Measurements from ENCODE around the gene POU6F2.

POU6F2 gene

DNA sequence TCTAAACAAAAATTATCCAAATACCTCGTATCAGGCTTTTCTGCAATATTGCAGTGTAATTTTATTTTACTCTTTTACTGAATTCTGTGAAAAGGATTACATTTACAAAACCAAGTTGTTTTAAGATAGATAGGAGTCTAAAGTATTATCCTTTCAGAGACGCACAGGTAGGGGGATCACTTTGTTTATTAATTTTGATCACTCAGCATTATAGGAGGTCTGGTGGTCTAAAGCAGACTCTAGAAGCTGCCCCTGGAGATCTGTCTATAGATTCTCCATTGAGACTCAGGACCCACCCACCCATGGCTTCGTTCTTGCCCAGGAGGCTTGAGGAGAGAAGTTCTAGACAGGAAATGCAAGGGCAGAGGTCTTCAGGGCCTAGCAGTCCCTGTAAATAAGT lies 365.1 kb downstream of the POU6F2 start:
- H4K8ac ChIP-seq (ENCODE audit: low read depth, low read length), result no peak overlapping the region
- H2AFZ ChIP-seq (ENCODE audit: low read length), result no peak overlapping the region
- H2AK5ac ChIP-seq (ENCODE audit: low read depth, low read length), result no peak overlapping the region
- H2BK120ac ChIP-seq (ENCODE audit: low read depth, low read length), result no peak overlapping the region
- H3K4me3 ChIP-seq (ENCODE audit: low read length in 2 of 2), result no peak overlapping the region
- no peak overlapping the region for H3K23ac ChIP-seq (ENCODE audit: low read depth, low read length, poor library complexity)
- WGBS, 2 donors (ENCODE audit: extremely low coverage in 2 of 2, insufficient read length in 2 of 2, insufficient replicate concordance in 1 of 2), result no CpG with 5 or more reads among the region's 3 CpGs
- no peaks in the 10 kb centered on the region for H3K79me1 ChIP-seq (ENCODE audit: low read depth, low read length)
- no peaks in the 10 kb centered on the region for H3K4me1 ChIP-seq (ENCODE audit: control insufficient read depth in 2 of 2, insufficient read depth in 1 of 2, low read depth in 1 of 2, low read length in 2 of 2)
- no peaks in the 10 kb centered on the region for H3K27me3 ChIP-seq (ENCODE audit: control insufficient read depth in 3 of 3, insufficient read depth in 3 of 3, low read depth in 1 of 3, low read length in 3 of 3)
- H3K4me2 ChIP-seq (ENCODE audit: insufficient read depth, low read length, poor library complexity, severe bottlenecking), result no peak overlapping the region
- H4K91ac ChIP-seq (ENCODE audit: low read depth, low read length, poor library complexity), result no peak overlapping the region
- H3K27ac ChIP-seq (replicated peaks; ENCODE audit: low read length), result no peak overlapping the region
- no peak overlapping the region for H2BK12ac ChIP-seq (ENCODE audit: low read length)
- no peak overlapping the region for H2BK15ac ChIP-seq (ENCODE audit: low read length)
- H3K4ac ChIP-seq (ENCODE audit: low read length), result no peak overlapping the region
- no peak overlapping the region for H3K9ac ChIP-seq (ENCODE audit: low read depth, low read length, poor library complexity)
- H3K14ac ChIP-seq (ENCODE audit: low read length), result no peak overlapping the region
- no peak for DNase-seq (ENCODE audit: low spot score)
- no peaks in the 10 kb centered on the region for H3K9me3 ChIP-seq (replicated peaks in 1 of 2; ENCODE audit: control insufficient read depth in 2 of 2, insufficient read depth in 1 of 2, low read depth in 1 of 2, low read length in 2 of 2)
- H3K36me3 ChIP-seq (replicated peaks in 1 of 2; ENCODE audit: control insufficient read depth in 2 of 2, insufficient read depth in 2 of 2, low read length in 2 of 2), result no peaks in the 10 kb centered on the region
- no peak overlapping the region for H2BK5ac ChIP-seq (ENCODE audit: low read length)
- H3K18ac ChIP-seq (ENCODE audit: low read length), result no peak overlapping the region

DNA sequence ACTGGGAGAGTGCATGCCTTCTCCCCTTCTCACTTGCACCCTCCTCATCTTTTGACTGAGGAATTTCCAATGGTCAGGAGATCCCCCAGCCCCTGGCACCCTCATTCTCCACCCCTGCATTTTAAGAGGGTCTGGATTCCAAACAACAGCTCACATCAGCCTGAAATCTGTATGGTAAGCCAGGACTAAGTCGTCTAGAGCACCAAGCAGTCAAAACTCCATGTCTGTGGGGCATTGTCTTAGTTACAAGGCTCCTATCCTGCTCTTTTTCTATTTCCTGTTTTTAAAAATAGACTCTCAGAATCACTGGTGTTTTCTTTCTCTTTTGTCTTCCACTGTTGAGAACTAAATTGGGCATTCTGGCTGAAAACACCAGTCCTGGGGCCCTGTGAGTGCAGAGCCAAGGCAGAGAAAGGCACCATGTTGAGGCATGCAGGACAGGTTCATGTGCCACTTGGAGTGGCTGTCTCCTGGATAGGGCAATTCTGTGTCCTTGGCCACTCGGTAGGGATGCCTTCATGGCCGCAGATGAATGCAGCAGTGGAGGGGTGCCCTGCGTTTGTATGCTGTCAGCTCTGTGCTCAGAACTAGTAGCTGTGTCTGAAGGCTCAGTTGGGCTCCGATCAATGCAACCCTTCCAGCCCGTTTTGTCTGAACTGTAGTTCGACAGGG lies 371.9 kb downstream of the POU6F2 start:
- Histone ChIP-seq H2AFZ (ENCODE audit: low read length) (peak overlapping the region; percentile 62), H3K4me2 (ENCODE audit: insufficient read depth, low read length, poor library complexity, severe bottlenecking) (no peak overlapping the region), H3K23ac (ENCODE audit: low read depth, low read length, poor library complexity) (no peak overlapping the region), H3K18ac (ENCODE audit: low read length) (peak overlapping the region; percentile 73), H2BK12ac (ENCODE audit: low read length) (no peak overlapping the region), H2AK5ac (ENCODE audit: low read depth, low read length) (no peak overlapping the region), H3K27me3 (ENCODE audit: control insufficient read depth in 3 of 3, insufficient read depth in 3 of 3, low read depth in 1 of 3, low read length in 3 of 3) (no peaks in the 10 kb centered on the region), H3K9ac (ENCODE audit: low read depth, low read length, poor library complexity) (no peak overlapping the region), H3K36me3 (replicated peaks in 1 of 2; ENCODE audit: control insufficient read depth in 2 of 2, insufficient read depth in 2 of 2, low read length in 2 of 2) (no peaks in the 10 kb centered on the region), H3K9me3 (replicated peaks in 1 of 2; ENCODE audit: control insufficient read depth in 2 of 2, insufficient read depth in 1 of 2, low read depth in 1 of 2, low read length in 2 of 2) (no peaks in the 10 kb centered on the region), H4K8ac (ENCODE audit: low read depth, low read length) (no peak overlapping the region), H4K91ac (ENCODE audit: low read depth, low read length, poor library complexity) (no peak overlapping the region), H2BK120ac (ENCODE audit: low read depth, low read length) (no peak overlapping the region), H3K79me1 (ENCODE audit: low read depth, low read length) (no peaks in the 10 kb centered on the region), H3K4ac (ENCODE audit: low read length) (no peak overlapping the region), H3K4me1 (ENCODE audit: control insufficient read depth in 2 of 2, insufficient read depth in 1 of 2, low read depth in 1 of 2, low read length in 2 of 2) (peaks cover 10 to 14% of the 10 kb centered on the region in 2 donors), H3K4me3 (ENCODE audit: low read length in 2 of 2) (no peak overlapping the region), H3K27ac (replicated peaks; ENCODE audit: low read length) (no peak overlapping the region), H2BK15ac (ENCODE audit: low read length) (no peak overlapping the region), H3K14ac (ENCODE audit: low read length) (no peak overlapping the region), H2BK5ac (ENCODE audit: low read length) (no peak overlapping the region)
- WGBS, 2 donors (ENCODE audit: extremely low coverage in 2 of 2, insufficient read length in 2 of 2, insufficient replicate concordance in 1 of 2), result no CpG with 5 or more reads among the region's 7 CpGs
- no peak for DNase-seq (ENCODE audit: low spot score)

DNA sequence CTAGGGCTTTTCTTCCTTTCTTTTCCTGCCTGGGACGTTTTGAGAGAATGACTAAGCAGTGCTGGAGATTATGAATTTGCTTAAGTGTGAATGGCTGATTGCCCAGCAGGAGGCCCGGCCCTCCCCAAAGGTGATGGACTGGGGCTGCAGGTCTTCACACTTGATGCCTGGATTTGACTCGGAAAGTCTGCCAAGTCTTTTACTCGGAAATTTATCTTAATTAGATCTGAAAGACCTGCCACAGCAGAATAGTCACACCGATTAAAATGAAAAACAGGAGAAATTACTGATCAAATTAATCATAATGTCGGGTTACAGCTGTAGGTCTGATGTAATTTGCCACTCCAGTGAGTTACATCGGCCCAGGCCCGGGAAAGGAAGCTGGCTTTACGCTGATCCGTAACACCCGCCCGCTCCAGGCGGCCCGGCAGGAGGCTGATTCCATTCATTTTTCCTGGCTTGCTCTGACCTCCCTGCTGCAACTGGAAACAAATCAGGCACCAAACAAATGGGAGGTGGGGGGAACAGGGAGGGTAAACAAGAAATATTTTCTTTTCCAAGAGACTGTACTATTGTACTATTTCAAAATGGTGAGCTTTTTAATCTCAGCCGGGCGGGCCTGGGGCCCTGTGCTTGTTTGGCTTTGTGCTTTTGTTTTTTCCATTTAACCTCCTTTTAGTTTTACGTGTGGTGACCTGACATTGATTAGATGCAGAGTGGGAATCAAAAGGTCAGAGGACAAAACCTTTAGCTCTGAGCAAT lies 376.1 kb downstream of the POU6F2 start:
- H3K4ac ChIP-seq (ENCODE audit: low read length), result no peak overlapping the region
- H3K36me3 ChIP-seq (replicated peaks in 1 of 2; ENCODE audit: control insufficient read depth in 2 of 2, insufficient read depth in 2 of 2, low read length in 2 of 2), result no peaks in the 10 kb centered on the region
- H3K79me1 ChIP-seq (ENCODE audit: low read depth, low read length), result no peaks in the 10 kb centered on the region
- peak overlapping the region; percentile 86 for H2AFZ ChIP-seq (ENCODE audit: low read length)
- no peaks in the 10 kb centered on the region for H3K9me3 ChIP-seq (replicated peaks in 1 of 2; ENCODE audit: control insufficient read depth in 2 of 2, insufficient read depth in 1 of 2, low read depth in 1 of 2, low read length in 2 of 2)
- no peak overlapping the region for H2AK5ac ChIP-seq (ENCODE audit: low read depth, low read length)
- H3K18ac ChIP-seq (ENCODE audit: low read length), result no peak overlapping the region
- H3K4me1 ChIP-seq (ENCODE audit: control insufficient read depth in 2 of 2, insufficient read depth in 1 of 2, low read depth in 1 of 2, low read length in 2 of 2), result peaks cover 11 to 14% of the 10 kb centered on the region in 2 donors
- H3K27ac ChIP-seq (replicated peaks; ENCODE audit: low read length), result no peak overlapping the region
- H4K8ac ChIP-seq (ENCODE audit: low read depth, low read length), result no peak overlapping the region
- peak; percentile 48 for DNase-seq (ENCODE audit: low spot score)
- H2BK5ac ChIP-seq (ENCODE audit: low read length), result no peak overlapping the region
- no peak overlapping the region for H3K23ac ChIP-seq (ENCODE audit: low read depth, low read length, poor library complexity)
- no peaks in the 10 kb centered on the region for H3K27me3 ChIP-seq (ENCODE audit: control insufficient read depth in 3 of 3, insufficient read depth in 3 of 3, low read depth in 1 of 3, low read length in 3 of 3)
- WGBS, 2 donors (ENCODE audit: extremely low coverage in 2 of 2, insufficient read length in 2 of 2, insufficient replicate concordance in 1 of 2), result no CpG with 5 or more reads among the region's 17 CpGs
- no peak overlapping the region for H2BK12ac ChIP-seq (ENCODE audit: low read length)
- no peak overlapping the region for H2BK120ac ChIP-seq (ENCODE audit: low read depth, low read length)
- peak overlapping the region in 1 of 2 donors; percentile 38 for H3K4me3 ChIP-seq (ENCODE audit: low read length in 2 of 2)
- no peak overlapping the region for H2BK15ac ChIP-seq (ENCODE audit: low read length)
- H3K14ac ChIP-seq (ENCODE audit: low read length), result no peak overlapping the region
- H3K9ac ChIP-seq (ENCODE audit: low read depth, low read length, poor library complexity), result no peak overlapping the region
- H3K4me2 ChIP-seq (ENCODE audit: insufficient read depth, low read length, poor library complexity, severe bottlenecking), result peak overlapping the region; percentile 29
- no peak overlapping the region for H4K91ac ChIP-seq (ENCODE audit: low read depth, low read length, poor library complexity)

DNA sequence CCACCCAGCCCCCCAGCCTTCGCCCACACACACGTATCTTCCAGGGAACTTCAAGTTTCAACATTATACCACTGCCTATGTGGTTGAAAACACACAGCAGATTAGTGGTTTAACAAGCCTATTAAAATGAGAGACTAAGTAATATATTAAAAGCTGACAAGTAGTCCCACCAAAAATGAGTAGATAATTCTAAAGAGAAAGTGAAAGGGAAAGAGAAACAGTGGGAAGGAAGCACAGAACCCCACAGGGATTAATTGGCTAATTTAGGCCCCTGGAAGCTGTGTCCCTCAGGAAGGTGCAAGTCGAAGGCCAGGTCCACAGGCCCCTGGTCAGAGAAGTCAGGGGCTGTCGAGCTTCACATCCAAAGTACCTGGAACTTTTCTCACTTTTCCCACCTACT lies 378.0 kb downstream of the POU6F2 start:
- no CpG with 5 or more reads among the region's 4 CpGs for WGBS, 2 donors (ENCODE audit: extremely low coverage in 2 of 2, insufficient read length in 2 of 2, insufficient replicate concordance in 1 of 2)

More for the DNA sequence above, 378.0 kb downstream of the POU6F2 start:
- no peak overlapping the region for H3K14ac ChIP-seq (ENCODE audit: low read length)
- H3K79me1 ChIP-seq (ENCODE audit: low read depth, low read length), result no peaks in the 10 kb centered on the region
- H3K4me3 ChIP-seq (ENCODE audit: low read length in 2 of 2), result no peak overlapping the region
- H2BK15ac ChIP-seq (ENCODE audit: low read length), result no peak overlapping the region
- no peak overlapping the region for H2AFZ ChIP-seq (ENCODE audit: low read length)
- no peak overlapping the region for H2BK12ac ChIP-seq (ENCODE audit: low read length)
- H3K4me2 ChIP-seq (ENCODE audit: insufficient read depth, low read length, poor library complexity, severe bottlenecking), result no peak overlapping the region
- DNase-seq (ENCODE audit: low spot score), result no peak
- no peaks in the 10 kb centered on the region for H3K36me3 ChIP-seq (replicated peaks in 1 of 2; ENCODE audit: control insufficient read depth in 2 of 2, insufficient read depth in 2 of 2, low read length in 2 of 2)
- H4K91ac ChIP-seq (ENCODE audit: low read depth, low read length, poor library complexity), result no peak overlapping the region
- no peak overlapping the region for H3K18ac ChIP-seq (ENCODE audit: low read length)
- no peak overlapping the region for H3K23ac ChIP-seq (ENCODE audit: low read depth, low read length, poor library complexity)
- H3K4ac ChIP-seq (ENCODE audit: low read length), result no peak overlapping the region
- no peak overlapping the region for H2BK120ac ChIP-seq (ENCODE audit: low read depth, low read length)
- H2AK5ac ChIP-seq (ENCODE audit: low read depth, low read length), result peak overlapping the region; percentile 1
- H2BK5ac ChIP-seq (ENCODE audit: low read length), result no peak overlapping the region
- H3K4me1 ChIP-seq (ENCODE audit: control insufficient read depth in 2 of 2, insufficient read depth in 1 of 2, low read depth in 1 of 2, low read length in 2 of 2), result peaks cover 9 to 11% of the 10 kb centered on the region in 2 donors
- H3K27ac ChIP-seq (replicated peaks; ENCODE audit: low read length), result no peak overlapping the region
- no peaks in the 10 kb centered on the region for H3K27me3 ChIP-seq (ENCODE audit: control insufficient read depth in 3 of 3, insufficient read depth in 3 of 3, low read depth in 1 of 3, low read length in 3 of 3)
- H3K9me3 ChIP-seq (replicated peaks in 1 of 2; ENCODE audit: control insufficient read depth in 2 of 2, insufficient read depth in 1 of 2, low read depth in 1 of 2, low read length in 2 of 2), result no peaks in the 10 kb centered on the region
- H4K8ac ChIP-seq (ENCODE audit: low read depth, low read length), result no peak overlapping the region
- no peak overlapping the region for H3K9ac ChIP-seq (ENCODE audit: low read depth, low read length, poor library complexity)

Measured in neuronal stem cell (in vitro differentiated cells).